ENCODE measurements around the gene COL5A1.

The COL5A1 gene

GRCh38 chr9:134833294-134833880, 191.8 kb downstream of the COL5A1 start:
- ChIA-PET CTCF (no interaction called here), POLR2A (no interaction called here)
- DNase-seq (ENCODE audit: extremely low spot score) = no peak
- TF ChIP-seq, protein P1, sequence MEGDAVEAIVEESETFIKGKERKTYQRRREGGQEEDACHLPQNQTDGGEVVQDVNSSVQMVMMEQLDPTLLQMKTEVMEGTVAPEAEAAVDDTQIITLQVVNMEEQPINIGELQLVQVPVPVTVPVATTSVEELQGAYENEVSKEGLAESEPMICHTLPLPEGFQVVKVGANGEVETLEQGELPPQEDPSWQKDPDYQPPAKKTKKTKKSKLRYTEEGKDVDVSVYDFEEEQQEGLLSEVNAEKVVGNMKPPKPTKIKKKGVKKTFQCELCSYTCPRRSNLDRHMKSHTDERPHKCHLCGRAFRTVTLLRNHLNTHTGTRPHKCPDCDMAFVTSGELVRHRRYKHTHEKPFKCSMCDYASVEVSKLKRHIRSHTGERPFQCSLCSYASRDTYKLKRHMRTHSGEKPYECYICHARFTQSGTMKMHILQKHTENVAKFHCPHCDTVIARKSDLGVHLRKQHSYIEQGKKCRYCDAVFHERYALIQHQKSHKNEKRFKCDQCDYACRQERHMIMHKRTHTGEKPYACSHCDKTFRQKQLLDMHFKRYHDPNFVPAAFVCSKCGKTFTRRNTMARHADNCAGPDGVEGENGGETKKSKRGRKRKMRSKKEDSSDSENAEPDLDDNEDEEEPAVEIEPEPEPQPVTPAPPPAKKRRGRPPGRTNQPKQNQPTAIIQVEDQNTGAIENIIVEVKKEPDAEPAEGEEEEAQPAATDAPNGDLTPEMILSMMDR (IDR thresholded peaks at IDR 0.05; ENCODE audit: control extremely low read depth, extremely low read depth, low read depth, missing control alignments) = no peak

DNA sequence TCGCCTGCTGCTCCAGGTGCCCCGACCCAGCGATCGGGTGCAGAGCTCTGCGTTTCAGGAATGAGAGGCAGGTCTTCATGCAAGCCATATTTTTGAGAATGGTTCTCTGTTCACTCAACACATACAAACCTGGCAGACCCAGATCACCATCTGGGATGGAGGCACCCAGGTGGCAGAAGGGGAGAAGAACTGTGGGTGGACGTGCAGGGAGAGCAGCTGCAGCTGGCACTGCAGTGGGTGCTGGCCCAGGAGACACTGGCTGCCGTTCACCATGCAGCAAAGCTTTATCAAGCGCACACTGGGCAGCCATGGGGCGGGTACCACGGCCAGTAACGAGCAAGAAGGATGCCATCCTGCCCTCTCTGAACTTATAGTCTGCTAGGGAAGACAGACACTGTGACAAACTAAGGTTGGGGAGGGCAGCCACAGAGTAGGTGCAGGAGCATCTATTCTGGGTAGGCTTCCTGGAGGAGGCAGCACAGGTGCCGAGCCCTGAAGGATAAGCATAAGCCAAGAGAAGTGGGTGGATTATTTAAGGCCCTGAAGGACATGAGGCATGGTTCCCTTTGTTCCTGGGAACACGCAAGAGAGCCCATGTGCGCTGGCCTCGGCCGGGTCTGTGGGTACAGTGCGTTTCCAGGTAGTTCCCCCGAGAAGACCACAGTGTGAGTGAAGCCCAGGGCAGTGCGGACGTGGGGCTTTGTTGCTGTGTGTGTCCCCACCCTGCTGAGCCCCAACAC, 192.8 kb downstream of the COL5A1 start:
- ChIA-PET POLR2A (no interaction called here), CTCF (no interaction called here)
- TF ChIP-seq, protein P1 (IDR thresholded peaks at IDR 0.05; ENCODE audit: control extremely low read depth, extremely low read depth, low read depth, missing control alignments) = no peak
- DNase-seq (ENCODE audit: extremely low spot score) = no peak

- DNase-seq (ENCODE audit: extremely low spot score) = no peak
- TF ChIP-seq, protein P1 (IDR thresholded peaks at IDR 0.05; ENCODE audit: control extremely low read depth, extremely low read depth, low read depth, missing control alignments) = no peak
- ChIA-PET POLR2A (no interaction called here), CTCF (no interaction called here)
These were observed 193.4 kb downstream of the COL5A1 start for GRCh38 chr9:134834957-134835419.

GRCh38 chr9:134835448-134835847, 193.8 kb downstream of the COL5A1 start:
- ChIA-PET POLR2A (no interaction called here), CTCF (no interaction called here)

GRCh38 chr9:134835987-134836386, 194.4 kb downstream of the COL5A1 start:
- DNase-seq (ENCODE audit: extremely low spot score) = no peak
- ChIA-PET POLR2A (no interaction called here), CTCF (no interaction called here)
- TF ChIP-seq, protein P1 (IDR thresholded peaks at IDR 0.05; ENCODE audit: control extremely low read depth, extremely low read depth, low read depth, missing control alignments) = no peak

More at GRCh38 chr9:134835448-134835847, 193.8 kb downstream of the COL5A1 start:
- TF ChIP-seq, protein P1 (IDR thresholded peaks at IDR 0.05; ENCODE audit: control extremely low read depth, extremely low read depth, low read depth, missing control alignments) = no peak
- DNase-seq (ENCODE audit: extremely low spot score) = no peak

DNA sequence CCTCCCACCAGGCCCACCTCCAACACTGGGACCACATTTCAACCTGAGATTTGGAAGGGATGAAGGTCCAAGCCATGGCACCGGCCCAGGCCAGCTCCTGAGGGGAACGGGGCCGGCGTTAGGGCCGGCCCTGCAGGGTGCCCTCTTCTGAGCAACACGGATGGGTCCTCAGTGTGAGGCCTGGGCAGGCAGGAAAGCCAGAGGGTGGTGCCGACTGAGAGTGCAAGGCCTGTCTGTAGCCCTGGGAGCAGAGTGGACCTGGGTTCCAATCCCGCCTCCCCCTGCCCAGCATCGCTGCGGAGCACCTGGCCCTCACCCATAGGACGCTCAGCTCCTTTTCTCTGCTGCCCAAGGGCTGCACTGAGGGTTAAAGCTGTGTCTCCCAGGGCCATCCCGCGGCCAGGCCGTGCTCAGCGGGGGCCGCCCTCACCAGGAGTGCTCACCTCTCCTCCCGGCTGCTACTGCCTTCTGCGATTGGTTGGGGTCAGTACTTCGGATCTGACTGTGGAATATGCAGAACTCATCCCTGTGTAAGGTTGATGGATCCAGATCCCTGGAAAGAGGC, 194.9 kb downstream of the COL5A1 start:
- CTCF ChIA-PET = no interaction called here
- TF ChIP-seq, protein P1 (IDR thresholded peaks at IDR 0.05; ENCODE audit: control extremely low read depth, extremely low read depth, low read depth, missing control alignments) = no peak
- DNase-seq (ENCODE audit: extremely low spot score) = no peak
- POLR2A ChIA-PET = no interaction called here
